ENCODE results near the gene NMD3.
A peak's percentile ranks its signal among the peaks of the same experiment; 100 is the strongest.

GRCh38 chr3:161273589-161274218 lies 52.6 kb downstream of the NMD3 start:
- TF ChIP-seq KDM1A (IDR thresholded peaks at IDR 0.05; ENCODE audit: low read depth) (no peak), ZNF302 (CRISPR knock-in tag; IDR thresholded peaks at IDR 0.05) (no peak), CTCF (IDR thresholded peaks at IDR 0.05) (peak; percentile 75), HOXA7 (CRISPR knock-in tag; IDR thresholded peaks at IDR 0.05) (no peak), BCL3 (IDR thresholded peaks at IDR 0.05) (no peak), POLR2A (IDR thresholded peaks at IDR 0.05; ENCODE audit: low read length) (no peak), RAD21 (conservative IDR thresholded peaks at IDR 0.05 in 1 of 2, IDR thresholded peaks at IDR 0.05 in 1 of 2) (peak; percentile 61 to 71)
